ENCODE measurements around the gene IL4I1. TPM values are rescaled to one million over a fixed set of nuclear protein-coding genes. Genes with fewer than 3 reads are reported as not detected.

The IL4I1 gene
- total RNA-seq, 4 donors from 2014 or later = 0.34 to 0.50 TPM; not detected in 2

DNA sequence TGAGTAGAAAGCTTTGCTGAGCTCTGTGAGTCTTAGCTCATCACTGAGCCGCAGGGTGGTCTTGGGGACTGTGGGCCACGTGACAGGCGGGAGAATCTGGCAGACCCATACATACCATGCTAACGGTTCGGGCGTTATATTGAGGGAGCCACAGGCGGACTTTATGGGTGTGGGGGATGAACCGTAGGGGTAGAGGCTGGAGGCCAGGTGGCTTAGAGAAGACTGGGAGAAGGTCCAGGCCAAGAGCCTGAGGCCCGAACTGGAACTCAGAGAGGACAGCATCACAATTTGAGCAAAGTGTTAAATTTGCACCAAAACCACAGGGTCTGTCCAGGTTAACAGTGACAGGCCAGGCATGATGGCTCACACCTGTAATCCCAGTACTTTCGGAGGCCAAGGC is 17.0 kb upstream of the IL4I1 start:
- Histone ChIP-seq H3K27ac (replicated peaks in 1 of 4) (no peak overlapping the region), H3K36me3 (peaks cover 8 to 81% (median 63%) of the 10 kb centered on the region in 4 donors), H3K9me3 (no peaks in the 10 kb centered on the region), H3K4me1 (peaks cover 0 to 27% (median 24%) of the 10 kb centered on the region in 4 donors), H3K27me3 (no peaks in the 10 kb centered on the region), H3K4me3 (no peak overlapping the region)
- intact Hi-C loops (cut with DNase I) = no loop called here
- TF ChIP-seq EP300 (IDR thresholded peaks at IDR 0.05) (no peak), POLR2AphosphoS5 (IDR thresholded peaks at IDR 0.05) (no peak), POLR2A (IDR thresholded peaks at IDR 0.05; ENCODE audit: low read depth) (no peak)
- TF ChIP-seq, protein P1, sequence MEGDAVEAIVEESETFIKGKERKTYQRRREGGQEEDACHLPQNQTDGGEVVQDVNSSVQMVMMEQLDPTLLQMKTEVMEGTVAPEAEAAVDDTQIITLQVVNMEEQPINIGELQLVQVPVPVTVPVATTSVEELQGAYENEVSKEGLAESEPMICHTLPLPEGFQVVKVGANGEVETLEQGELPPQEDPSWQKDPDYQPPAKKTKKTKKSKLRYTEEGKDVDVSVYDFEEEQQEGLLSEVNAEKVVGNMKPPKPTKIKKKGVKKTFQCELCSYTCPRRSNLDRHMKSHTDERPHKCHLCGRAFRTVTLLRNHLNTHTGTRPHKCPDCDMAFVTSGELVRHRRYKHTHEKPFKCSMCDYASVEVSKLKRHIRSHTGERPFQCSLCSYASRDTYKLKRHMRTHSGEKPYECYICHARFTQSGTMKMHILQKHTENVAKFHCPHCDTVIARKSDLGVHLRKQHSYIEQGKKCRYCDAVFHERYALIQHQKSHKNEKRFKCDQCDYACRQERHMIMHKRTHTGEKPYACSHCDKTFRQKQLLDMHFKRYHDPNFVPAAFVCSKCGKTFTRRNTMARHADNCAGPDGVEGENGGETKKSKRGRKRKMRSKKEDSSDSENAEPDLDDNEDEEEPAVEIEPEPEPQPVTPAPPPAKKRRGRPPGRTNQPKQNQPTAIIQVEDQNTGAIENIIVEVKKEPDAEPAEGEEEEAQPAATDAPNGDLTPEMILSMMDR (IDR thresholded peaks at IDR 0.05) = no peak
- DNase-seq (ENCODE audit: extremely low spot score) = no peak
- WGBS = 89% methylated on average over 10 of the region's 10 CpGs

DNA sequence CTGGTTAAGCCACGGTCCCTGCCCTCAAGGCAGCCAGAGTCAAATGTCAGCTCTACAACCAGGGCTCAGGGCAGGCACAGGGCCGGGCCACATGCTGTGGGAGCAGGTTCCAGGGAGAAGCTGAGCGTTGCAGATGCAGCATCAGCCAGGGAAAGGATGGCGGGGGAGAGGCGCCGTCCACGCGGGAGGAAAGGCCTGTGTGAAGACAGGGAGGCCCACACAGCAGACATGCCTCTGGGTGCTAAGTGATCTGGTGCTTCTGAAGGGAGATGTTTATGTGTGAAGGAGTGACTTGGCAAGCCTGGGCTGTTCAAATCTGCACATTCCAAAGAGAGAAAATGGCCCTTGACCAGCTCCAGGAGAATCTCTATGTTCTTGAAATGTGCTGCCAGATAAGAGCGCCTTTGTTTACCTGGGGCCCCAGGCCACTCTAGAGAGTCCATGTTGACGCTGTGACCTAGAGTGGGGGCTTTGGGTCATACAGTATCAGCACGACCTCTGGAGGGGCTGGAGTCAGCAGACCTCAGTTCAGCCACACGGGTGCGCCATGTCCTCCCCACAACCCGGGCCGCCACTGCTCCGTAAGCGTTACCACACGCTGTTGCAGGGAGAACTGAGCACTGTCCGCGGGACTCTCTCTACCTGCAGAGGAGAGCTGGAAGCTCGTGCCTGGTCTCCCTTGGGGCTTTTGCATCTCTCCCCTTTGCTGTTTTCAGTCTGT is 16.4 kb upstream of the IL4I1 start:
- peaks cover 11 to 82% (median 65%) of the 10 kb centered on the region in 4 donors for H3K36me3 ChIP-seq
- peak overlapping the region in 2 of 4 donors; percentile 46 to 62 for H3K27ac ChIP-seq (replicated peaks in 1 of 4)
- no peak for TF ChIP-seq POLR2AphosphoS5 (IDR thresholded peaks at IDR 0.05)
- TF ChIP-seq, protein P1 (IDR thresholded peaks at IDR 0.05) = no peak
- TF ChIP-seq POLR2A (IDR thresholded peaks at IDR 0.05; ENCODE audit: low read depth) = no peak
- no peak for TF ChIP-seq EP300 (IDR thresholded peaks at IDR 0.05)
- intact Hi-C loops (cut with DNase I) = no loop called here
- no peak overlapping the region for H3K4me3 ChIP-seq
- no peaks in the 10 kb centered on the region for H3K27me3 ChIP-seq
- 77% methylated on average over 20 of the region's 21 CpGs for WGBS
- no peaks in the 10 kb centered on the region for H3K9me3 ChIP-seq
- DNase-seq (ENCODE audit: extremely low spot score) = no peak
- peaks cover 0 to 27% (median 24%) of the 10 kb centered on the region in 4 donors for H3K4me1 ChIP-seq

DNA sequence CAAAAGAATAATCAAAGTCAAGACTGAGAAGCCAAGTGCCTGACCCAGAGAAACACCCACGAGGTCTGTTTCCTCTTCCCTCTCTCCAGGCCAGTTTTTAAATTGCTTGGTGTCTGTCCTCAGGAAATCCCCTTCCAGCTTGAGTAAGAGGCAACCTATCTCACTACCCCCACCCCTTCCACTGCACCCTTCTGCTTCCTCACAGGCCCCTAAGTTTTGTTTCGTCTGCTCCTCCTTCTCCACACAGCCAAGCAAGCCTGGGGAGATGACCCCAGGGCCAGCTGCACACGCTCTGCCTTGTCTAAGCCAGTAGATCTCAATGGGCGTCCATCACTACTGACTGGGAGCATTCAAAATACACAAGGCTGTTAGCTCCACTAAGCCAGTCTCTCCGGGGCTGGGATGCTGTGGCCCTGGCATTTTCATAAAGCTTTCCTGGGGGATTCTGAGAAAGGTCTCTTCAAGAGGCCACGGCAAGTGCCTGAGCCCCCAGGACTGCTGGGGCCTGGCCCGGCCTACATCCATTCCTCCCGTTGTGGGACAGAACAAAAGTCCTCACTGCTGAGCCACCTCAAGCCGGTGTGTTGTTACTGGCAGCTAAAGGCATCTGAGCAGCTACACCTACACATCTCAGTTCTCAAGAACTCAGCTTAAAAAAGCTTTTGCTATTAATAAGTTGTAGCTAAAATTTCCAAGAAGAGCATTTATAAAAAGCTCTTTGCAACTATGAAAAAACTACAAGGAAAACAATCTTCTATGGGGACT is 14.9 kb upstream of the IL4I1 start:
- H3K4me3 ChIP-seq = no peak overlapping the region
- peaks cover 17 to 82% (median 65%) of the 10 kb centered on the region in 4 donors for H3K36me3 ChIP-seq
- H3K4me1 ChIP-seq = peaks cover 0 to 27% (median 24%) of the 10 kb centered on the region in 4 donors
- no peaks in the 10 kb centered on the region for H3K27me3 ChIP-seq
- H3K9me3 ChIP-seq = no peaks in the 10 kb centered on the region
- H3K27ac ChIP-seq (replicated peaks in 1 of 4) = peak overlapping the region in 1 of 4 donors; percentile 11
- intact Hi-C loops (cut with DNase I) = no loop called here
- DNase-seq (ENCODE audit: extremely low spot score) = no peak
- TF ChIP-seq, protein P1 (IDR thresholded peaks at IDR 0.05) = no peak
- TF ChIP-seq EP300 (IDR thresholded peaks at IDR 0.05) (no peak), POLR2AphosphoS5 (IDR thresholded peaks at IDR 0.05) (no peak), POLR2A (IDR thresholded peaks at IDR 0.05; ENCODE audit: low read depth) (no peak)
- 58% methylated on average over 9 of the region's 9 CpGs for WGBS

DNA sequence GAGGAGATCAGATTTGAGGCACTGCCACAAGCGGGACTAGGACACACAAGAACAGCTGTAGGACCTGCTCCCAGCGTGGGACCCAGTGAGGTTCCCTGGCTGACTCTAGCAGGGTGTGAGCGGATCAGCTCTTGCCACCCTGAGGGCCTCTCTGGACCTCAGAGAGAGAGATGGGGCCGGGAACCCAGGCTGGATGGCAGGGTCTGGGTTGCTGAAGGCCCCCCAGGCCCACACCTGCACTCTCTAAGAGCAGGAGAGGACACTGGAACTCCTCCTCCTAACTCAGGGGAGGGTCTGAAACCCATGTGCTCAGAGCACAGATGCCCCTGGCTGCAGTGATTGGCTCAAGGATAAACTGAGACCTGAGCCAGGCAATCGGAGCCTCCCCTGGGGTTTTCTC is 13.5 kb upstream of the IL4I1 start:
- TF ChIP-seq EP300 (IDR thresholded peaks at IDR 0.05) = no peak
- no peak for TF ChIP-seq POLR2AphosphoS5 (IDR thresholded peaks at IDR 0.05)
- no peak for TF ChIP-seq POLR2A (IDR thresholded peaks at IDR 0.05; ENCODE audit: low read depth)
- TF ChIP-seq, protein P1 (IDR thresholded peaks at IDR 0.05) = no peak
- Histone ChIP-seq H3K27ac (replicated peaks in 1 of 4) (no peak overlapping the region), H3K27me3 (no peaks in the 10 kb centered on the region), H3K9me3 (no peaks in the 10 kb centered on the region), H3K4me1 (peaks cover 0 to 27% (median 24%) of the 10 kb centered on the region in 4 donors), H3K4me3 (no peak overlapping the region), H3K36me3 (peaks cover 17 to 79% (median 61%) of the 10 kb centered on the region in 4 donors)
- intact Hi-C loops (cut with DNase I) = no loop called here
- no CpG with 5 or more reads among the region's 5 CpGs for WGBS
- no peak for DNase-seq (ENCODE audit: extremely low spot score)

Measured in esophagus muscularis mucosa (tissue), 4 donors.